Osteoblast (primary cell): Measurements from ENCODE around the gene CXCL11. TPM values are rescaled to one million over a fixed set of nuclear protein-coding genes. Genes with fewer than 3 reads are reported as not detected.

ENCODE experiments used
- DNase-seq: peaks from one replicate; pipeline ENCODE4 v3.0.0; 2011; ENCODE audit warnings: low spot score, mixed read lengths; ENCODE audit not compliant: insufficient read length; ENCODE audit errors: missing footprints
- H2AFZ ChIP-seq: 2 replicates; pipeline ENCODE4 v1.6.0; 2011; ENCODE audit warnings: mild to moderate bottlenecking, low read length
- H3K27ac ChIP-seq: 2 replicates; pipeline ENCODE4 v1.5.1; 2011; ENCODE audit warnings: mild to moderate bottlenecking, low read depth, low read length, moderate library complexity
- H3K27me3 ChIP-seq: 2 replicates; pipeline ENCODE4 v1.6.0; 2012; ENCODE audit warnings: mild to moderate bottlenecking, control low read depth, inconsistent platforms, low read length, moderate library complexity; ENCODE audit not compliant: insufficient read depth
- H3K36me3 ChIP-seq: 2 replicates; pipeline ENCODE4 v1.5.1; 2011; ENCODE audit warnings: mild to moderate bottlenecking, low read length, control low read depth, moderate library complexity; ENCODE audit not compliant: insufficient read depth
- H3K4me1 ChIP-seq: 2 replicates; pipeline ENCODE4 v1.5.1; 2011; ENCODE audit warnings: mild to moderate bottlenecking, low read length, control low read depth, moderate library complexity; ENCODE audit not compliant: insufficient read depth
- H3K4me2 ChIP-seq: 2 replicates; pipeline ENCODE4 v1.6.0; 2011; ENCODE audit warnings: mild to moderate bottlenecking, low read length; ENCODE audit not compliant: insufficient read depth
- H3K4me3 ChIP-seq: fragments of 200-600 bp; sonication (generic); 3 replicates; pipeline ENCODE4 v1.5.1; 2012; ENCODE audit warnings: mild to moderate bottlenecking, low read length, inconsistent platforms; ENCODE audit not compliant: insufficient read depth
- H3K79me2 ChIP-seq: 2 replicates; pipeline ENCODE4 v1.6.0; 2012; ENCODE audit warnings: mild to moderate bottlenecking, low read length, control low read depth, inconsistent platforms; ENCODE audit not compliant: insufficient read depth
- H3K9me3 ChIP-seq: 2 replicates; pipeline ENCODE4 v1.5.1; 2011; ENCODE audit warnings: low read depth, low read length, control low read depth
- H4K20me1 ChIP-seq: 2 replicates; pipeline ENCODE4 v1.6.0; 2012; ENCODE audit warnings: mild to moderate bottlenecking, low read length, control low read depth; ENCODE audit not compliant: insufficient read depth
- CTCF ChIP-seq: IDR thresholded peaks from 2 replicates; pipeline ENCODE4 v1.5.1; 2011; ENCODE audit warnings: mild to moderate bottlenecking, low read depth, low read length, moderate library complexity; ENCODE audit errors: extremely low read depth
- total RNA-seq: library from RNA; depleted of rRNA; stranded (reverse); fragments of >200 nt; gene quantifications from 2 replicates; pipeline ENCODE4 v1.2.3, GENCODE V29; 2012

CXCL11 gene
- total RNA-seq, 1 donor = not detected

GRCh38 chr4:76059750-76060149 lies 23.9 kb upstream of the CXCL11 start:
- Histone ChIP-seq H3K27me3 (peaks cover 50% of the 10 kb centered on the region), H3K36me3 (no peaks in the 10 kb centered on the region), H3K27ac (no peak overlapping the region), H4K20me1 (no peaks in the 10 kb centered on the region), H3K79me2 (no peaks in the 10 kb centered on the region), H3K4me1 (no peaks in the 10 kb centered on the region), H3K4me2 (no peak overlapping the region), H3K4me3 (no peak overlapping the region), H2AFZ (no peak overlapping the region), H3K9me3 (no peaks in the 10 kb centered on the region)
- no peak for TF ChIP-seq CTCF
- DNase-seq = no peak

GRCh38 chr4:76058888-76059426 lies 23.1 kb upstream of the CXCL11 start:
- Histone ChIP-seq H4K20me1 (no peaks in the 10 kb centered on the region), H3K4me2 (no peak overlapping the region), H3K36me3 (no peaks in the 10 kb centered on the region), H3K27ac (no peak overlapping the region), H3K4me3 (no peak overlapping the region), H2AFZ (no peak overlapping the region), H3K27me3 (peaks cover 57% of the 10 kb centered on the region), H3K79me2 (no peaks in the 10 kb centered on the region), H3K9me3 (no peaks in the 10 kb centered on the region), H3K4me1 (no peaks in the 10 kb centered on the region)
- TF ChIP-seq CTCF = no peak
- no peak for DNase-seq

GRCh38 chr4:76058302-76058701 lies 22.4 kb upstream of the CXCL11 start:
- H3K27me3 ChIP-seq = peaks cover 62% of the 10 kb centered on the region

GRCh38 chr4:76055421-76055820 lies 19.6 kb upstream of the CXCL11 start:
- Histone ChIP-seq H3K36me3 (no peaks in the 10 kb centered on the region), H2AFZ (no peak overlapping the region), H3K4me3 (no peak overlapping the region), H3K79me2 (no peaks in the 10 kb centered on the region), H3K27ac (no peak overlapping the region), H3K9me3 (no peaks in the 10 kb centered on the region), H3K4me2 (no peak overlapping the region), H3K4me1 (no peaks in the 10 kb centered on the region), H4K20me1 (no peaks in the 10 kb centered on the region), H3K27me3 (peaks cover 59% of the 10 kb centered on the region)
- no peak for TF ChIP-seq CTCF
- DNase-seq = no peak

More at GRCh38 chr4:76058302-76058701, 22.4 kb upstream of the CXCL11 start:
- H3K4me2 ChIP-seq = no peak overlapping the region
- H3K4me3 ChIP-seq = no peak overlapping the region
- TF ChIP-seq CTCF = no peak
- no peak for DNase-seq
- H3K36me3 ChIP-seq = no peaks in the 10 kb centered on the region
- H3K9me3 ChIP-seq = no peaks in the 10 kb centered on the region
- no peaks in the 10 kb centered on the region for H3K79me2 ChIP-seq
- no peak overlapping the region for H2AFZ ChIP-seq
- H3K4me1 ChIP-seq = no peaks in the 10 kb centered on the region
- H4K20me1 ChIP-seq = no peaks in the 10 kb centered on the region
- H3K27ac ChIP-seq = no peak overlapping the region
